ENCODE measurements around the gene SASH3. TPM values are rescaled to one million over a fixed set of nuclear protein-coding genes. Genes with fewer than 3 reads are reported as not detected.

Gene SASH3
- polyA plus RNA-seq, 4 donors: 1.3 to 2.2 (median 1.9) TPM

- no peak for DNase-seq (ENCODE audit: low read depth in 4 of 4, low spot score in 2 of 4)
Measured at GRCh38 chrX:129802863-129803262, 23.1 kb downstream of the SASH3 start.

- peak in 1 of 4 donors; percentile 14 for DNase-seq (ENCODE audit: low read depth in 4 of 4, low spot score in 2 of 4)
Measured at GRCh38 chrX:129804806-129805205, 25.1 kb downstream of the SASH3 start.

GRCh38 chrX:129808158-129808828, 28.5 kb downstream of the SASH3 start:
- no peak for DNase-seq (ENCODE audit: low read depth in 4 of 4, low spot score in 2 of 4)

- DNase-seq (ENCODE audit: low read depth in 4 of 4, low spot score in 2 of 4): no peak
Measured at GRCh38 chrX:129808829-129809796, 29.4 kb downstream of the SASH3 start.

- DNase-seq (ENCODE audit: low read depth in 4 of 4, low spot score in 2 of 4): no peak
Measured at GRCh38 chrX:129813662-129814368, 34.1 kb downstream of the SASH3 start.

GRCh38 chrX:129818123-129818522, 38.4 kb downstream of the SASH3 start:
- DNase-seq (ENCODE audit: low read depth in 4 of 4, low spot score in 2 of 4): no peak

GRCh38 chrX:129823115-129823514, 43.4 kb downstream of the SASH3 start:
- DNase-seq (ENCODE audit: low read depth in 4 of 4, low spot score in 2 of 4): peak in 1 of 4 donors; percentile 21

- DNase-seq (ENCODE audit: low read depth in 4 of 4, low spot score in 2 of 4): no peak
Measured at GRCh38 chrX:129823522-129823921, 43.8 kb downstream of the SASH3 start.

- DNase-seq (ENCODE audit: low read depth in 4 of 4, low spot score in 2 of 4): no peak
Measured at GRCh38 chrX:129824620-129825019, 44.9 kb downstream of the SASH3 start.

- DNase-seq (ENCODE audit: low read depth in 4 of 4, low spot score in 2 of 4): no peak
Measured at GRCh38 chrX:129825746-129826505, 46.2 kb downstream of the SASH3 start.

GRCh38 chrX:129830494-129830893, 50.7 kb downstream of the SASH3 start:
- no peak for DNase-seq (ENCODE audit: low read depth in 4 of 4, low spot score in 2 of 4)

- DNase-seq (ENCODE audit: low read depth in 4 of 4, low spot score in 2 of 4): no peak
Measured at GRCh38 chrX:129831091-129831885, 51.5 kb downstream of the SASH3 start.

- no peak for DNase-seq (ENCODE audit: low read depth in 4 of 4, low spot score in 2 of 4)
Measured at GRCh38 chrX:129833153-129833990, 53.6 kb downstream of the SASH3 start.

- DNase-seq (ENCODE audit: low read depth in 4 of 4, low spot score in 2 of 4): no peak
Measured at GRCh38 chrX:129836827-129837226, 57.1 kb downstream of the SASH3 start.

GRCh38 chrX:129840344-129840743, 60.6 kb downstream of the SASH3 start:
- no peak for DNase-seq (ENCODE audit: low read depth in 4 of 4, low spot score in 2 of 4)

GRCh38 chrX:129842510-129843208, 62.9 kb downstream of the SASH3 start:
- peak in 2 of 4 donors; percentile 3 to 4 for DNase-seq (ENCODE audit: low read depth in 4 of 4, low spot score in 2 of 4)

- DNase-seq (ENCODE audit: low read depth in 4 of 4, low spot score in 2 of 4): no peak
Measured at GRCh38 chrX:129843209-129843458, 63.4 kb downstream of the SASH3 start.
